ENCODE results near the gene TCF23. TPM values are rescaled to one million over a fixed set of nuclear protein-coding genes. Genes with fewer than 3 reads are reported as not detected.

TCF23 gene
- under 1 TPM in 1 of 2 donors, not detected in 1; 0.18 TPM for total RNA-seq
- polyA plus RNA-seq = under 1 TPM; 0.01 to 0.04 TPM
- long read RNA-seq, donor 1 = 0 reads
- long read RNA-seq, donor 2 = 0 reads
- long read RNA-seq, donor 3 = 0 reads
- long read RNA-seq, donor 4 = 0 reads
- long read RNA-seq, donor 5 = 0 reads

DNA sequence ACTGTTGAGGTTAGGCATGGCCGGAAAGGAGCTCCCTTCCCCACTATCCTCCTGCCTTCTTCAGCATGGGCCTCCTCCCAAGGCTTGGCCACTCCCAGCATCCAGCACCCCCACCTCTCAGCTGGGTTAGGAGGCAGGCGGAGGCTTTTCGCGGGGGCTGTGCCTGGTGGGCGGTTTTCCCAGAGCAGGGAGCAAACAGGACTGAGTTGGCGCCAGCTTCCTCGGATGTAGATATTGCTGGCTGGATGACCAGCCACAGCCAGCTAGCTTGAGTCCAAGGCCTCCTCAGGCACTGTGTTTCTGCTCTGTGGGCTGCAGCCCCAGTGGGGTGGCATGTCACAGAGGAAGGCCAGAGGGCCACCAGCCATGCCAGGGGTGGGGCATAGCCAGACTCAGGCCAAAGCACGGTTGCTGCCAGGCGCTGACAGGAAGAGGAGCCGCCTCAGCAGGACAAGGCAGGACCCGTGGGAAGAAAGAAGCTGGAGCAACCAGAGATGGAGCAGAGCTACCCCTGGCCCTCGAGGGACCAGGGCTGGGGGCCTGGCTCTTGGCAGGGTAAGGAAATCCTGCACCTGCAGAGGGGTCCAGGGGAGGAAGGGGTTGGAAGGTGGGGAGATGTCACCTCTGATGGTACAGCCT lies at the start of gene TCF23:
TSS of gene TCF23 (plus strand) at position 204 of the 639 bp plus-strand sequence. CDS start at position 334, 130 bp downstream.
- Histone ChIP-seq H3K27ac (ENCODE audit: low read depth in 1 of 2, low read length in 1 of 2) (no peak within 1 kb of the TSS), H3K4me1 (ENCODE audit: control insufficient read depth in 5 of 5, insufficient read depth in 5 of 5, low read length in 5 of 5) (no peaks in the 10 kb centered on the region), H3K27me3 (ENCODE audit: control insufficient read depth in 3 of 3, insufficient read depth in 3 of 3, low read length in 2 of 3) (no peaks in the 10 kb centered on the region), H3K4me3 (no peak within 1 kb of the TSS), H3K9ac (ENCODE audit: insufficient read depth in 1 of 2, low read length in 2 of 2) (no peak within 1 kb of the TSS), H3K9me3 (ENCODE audit: control insufficient read depth in 4 of 4, insufficient read depth in 3 of 4, low read length in 3 of 4) (no peaks in the 10 kb centered on the region), H3K36me3 (ENCODE audit: control insufficient read depth in 4 of 4, insufficient read depth in 4 of 4, low read length in 4 of 4) (no peaks in the 10 kb centered on the region)
- DNase-seq (peak in 2 of 3 donors; percentile 37 to 42), ATAC-seq (ENCODE audit: insufficient read depth, low FRiP score) (no peak)
- TF ChIP-seq CTCF (IDR thresholded peaks at IDR 0.05; ENCODE audit: control extremely low read depth, extremely low read depth) = no peak
- 73 to 79% methylated on average over 12 of the region's 12 CpGs for WGBS, 2 donors

DNA sequence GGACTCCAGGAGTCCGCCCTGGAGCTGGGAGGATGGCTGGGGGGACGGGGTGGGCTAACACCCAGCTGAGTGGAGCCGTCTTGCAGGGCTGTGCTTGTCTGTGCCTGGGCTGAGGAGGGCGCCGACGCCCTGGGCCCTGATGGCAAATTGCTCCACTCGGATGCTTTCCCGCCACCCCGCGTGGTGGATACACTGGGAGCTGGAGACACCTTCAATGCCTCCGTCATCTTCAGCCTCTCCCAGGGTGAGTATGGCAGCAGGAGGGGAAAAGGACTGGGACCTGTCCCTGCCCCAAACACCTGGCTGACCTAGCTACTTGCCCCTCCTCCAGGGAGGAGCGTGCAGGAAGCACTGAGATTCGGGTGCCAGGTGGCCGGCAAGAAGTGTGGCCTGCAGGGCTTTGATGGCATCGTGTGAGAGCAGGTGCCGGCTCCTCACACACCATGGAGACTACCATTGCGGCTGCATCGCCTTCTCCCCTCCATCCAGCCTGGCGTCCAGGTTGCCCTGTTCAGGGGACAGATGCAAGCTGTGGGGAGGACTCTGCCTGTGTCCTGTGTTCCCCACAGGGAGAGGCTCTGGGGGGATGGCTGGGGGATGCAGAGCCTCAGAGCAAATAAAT lies 49.4 kb upstream of the TCF23 start:
- 94 to 95% methylated on average over 19 of the region's 19 CpGs for WGBS, 2 donors

GRCh38 chr2:27100036-27100435 lies 48.8 kb upstream of the TCF23 start:
- Histone ChIP-seq H3K4me3 (no peak overlapping the region), H3K27ac (ENCODE audit: low read depth in 1 of 2, low read length in 1 of 2) (no peak overlapping the region), H3K36me3 (ENCODE audit: control insufficient read depth in 4 of 4, insufficient read depth in 4 of 4, low read length in 4 of 4) (no peaks in the 10 kb centered on the region), H3K9ac (ENCODE audit: insufficient read depth in 1 of 2, low read length in 2 of 2) (no peak overlapping the region), H3K27me3 (ENCODE audit: control insufficient read depth in 3 of 3, insufficient read depth in 3 of 3, low read length in 2 of 3) (no peaks in the 10 kb centered on the region), H3K9me3 (ENCODE audit: control insufficient read depth in 4 of 4, insufficient read depth in 3 of 4, low read length in 3 of 4) (no peaks in the 10 kb centered on the region), H3K4me1 (ENCODE audit: control insufficient read depth in 5 of 5, insufficient read depth in 5 of 5, low read length in 5 of 5) (peaks cover 0 to 10% (median 7%) of the 10 kb centered on the region in 5 donors)
- TF ChIP-seq CTCF (IDR thresholded peaks at IDR 0.05; ENCODE audit: control extremely low read depth, extremely low read depth) = no peak
- ATAC-seq (ENCODE audit: insufficient read depth, low FRiP score) (no peak), DNase-seq (no peak)
- WGBS, 2 donors = 89 to 91% methylated on average over 10 of the region's 10 CpGs

More for the DNA sequence above, 49.4 kb upstream of the TCF23 start:
- TF ChIP-seq CTCF (IDR thresholded peaks at IDR 0.05; ENCODE audit: control extremely low read depth, extremely low read depth) = no peak
- no peak overlapping the region for H3K4me3 ChIP-seq
- peaks cover 0 to 10% (median 7%) of the 10 kb centered on the region in 5 donors for H3K4me1 ChIP-seq (ENCODE audit: control insufficient read depth in 5 of 5, insufficient read depth in 5 of 5, low read length in 5 of 5)
- H3K27ac ChIP-seq (ENCODE audit: low read depth in 1 of 2, low read length in 1 of 2) = no peak overlapping the region
- no peaks in the 10 kb centered on the region for H3K36me3 ChIP-seq (ENCODE audit: control insufficient read depth in 4 of 4, insufficient read depth in 4 of 4, low read length in 4 of 4)
- no peak for DNase-seq
- H3K27me3 ChIP-seq (ENCODE audit: control insufficient read depth in 3 of 3, insufficient read depth in 3 of 3, low read length in 2 of 3) = no peaks in the 10 kb centered on the region
- ATAC-seq (ENCODE audit: insufficient read depth, low FRiP score) = no peak
- H3K9me3 ChIP-seq (ENCODE audit: control insufficient read depth in 4 of 4, insufficient read depth in 3 of 4, low read length in 3 of 4) = no peaks in the 10 kb centered on the region
- H3K9ac ChIP-seq (ENCODE audit: insufficient read depth in 1 of 2, low read length in 2 of 2) = no peak overlapping the region
